ENCODE data around the gene NAA40. TPM values are rescaled to one million over a fixed set of nuclear protein-coding genes. Genes with fewer than 3 reads are reported as not detected.

Gene NAA40
- total RNA-seq, 2 donors from 2014 or later: 16.6 to 19.3 TPM

DNA sequence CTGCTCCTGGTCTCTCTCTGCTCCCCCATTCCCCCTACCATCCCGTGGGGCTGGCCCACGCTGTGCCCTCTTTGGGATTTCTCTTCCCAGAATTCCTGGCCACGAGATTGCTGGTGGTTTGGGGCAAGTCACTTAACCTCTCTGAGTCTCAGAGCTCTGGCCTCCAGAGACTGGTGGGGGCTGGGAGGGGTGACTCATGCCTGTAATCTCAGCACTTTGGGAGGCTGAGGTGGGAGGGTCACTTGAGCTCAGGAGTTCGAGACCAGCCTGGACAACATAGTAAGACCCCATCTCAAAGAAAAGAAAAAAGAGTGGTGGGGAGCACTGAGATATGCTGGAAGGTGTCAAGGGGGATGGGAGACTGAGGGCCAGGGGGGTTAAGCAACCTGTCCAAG lies 65.8 kb downstream of the NAA40 start:
- Mint-ChIP-seq H3K36me3 (ENCODE audit: low read depth) (peaks cover 3% of the 10 kb centered on the region), H3K27me3 (peaks cover 31% of the 10 kb centered on the region), H3K4me1 (peaks cover 16% of the 10 kb centered on the region), H3K4me3 (no peak overlapping the region), H3K27ac (no peak overlapping the region)
- DNase-seq (no peak), ATAC-seq (no peak)
- no peaks in the 10 kb centered on the region for H3K9me3 ChIP-seq (ENCODE audit: control insufficient read depth, low read length, poor library complexity, severe bottlenecking)

- Mint-ChIP-seq H3K27ac (no peak overlapping the region), H3K36me3 (ENCODE audit: low read depth) (peaks cover 7% of the 10 kb centered on the region), H3K4me3 (no peak overlapping the region), H3K4me1 (peaks cover 16% of the 10 kb centered on the region), H3K27me3 (peaks cover 31% of the 10 kb centered on the region)
- ATAC-seq: no peak
- DNase-seq: no peak
- no peaks in the 10 kb centered on the region for H3K9me3 ChIP-seq (ENCODE audit: control insufficient read depth, low read length, poor library complexity, severe bottlenecking)
Observed at GRCh38 chr11:64005691-64006090, 66.9 kb downstream of the NAA40 start.

- DNase-seq (no peak), ATAC-seq (no peak)
- peaks cover 31% of the 10 kb centered on the region for H3K27me3 Mint-ChIP-seq
- peaks cover 16% of the 10 kb centered on the region for H3K4me1 Mint-ChIP-seq
- peaks cover 9% of the 10 kb centered on the region for H3K36me3 Mint-ChIP-seq (ENCODE audit: low read depth)
- H3K4me3 Mint-ChIP-seq: peak overlapping the region; percentile 85
- no peak overlapping the region for H3K27ac Mint-ChIP-seq
- no peaks in the 10 kb centered on the region for H3K9me3 ChIP-seq (ENCODE audit: control insufficient read depth, low read length, poor library complexity, severe bottlenecking)
Observed at GRCh38 chr11:64006398-64006797, 67.6 kb downstream of the NAA40 start.

Other genes with a start within 250 kb of the NAA40 start
- 1 to 10 TPM; 1.1 to 1.9 TPM for gene ZFTA, start 170.2 kb upstream of the NAA40 start, total RNA-seq
- 1 to 10 TPM; 8.5 to 9.4 TPM for gene SPINDOC, start 125.5 kb upstream of the NAA40 start, total RNA-seq
- 10 to 100 TPM; 44.6 to 53.5 TPM for gene MARK2, start 99.9 kb upstream of the NAA40 start, total RNA-seq
- not detected for gene RCOR2, start 21.8 kb upstream of the NAA40 start, total RNA-seq
- 100 to 1,000 TPM; 108 to 129 TPM for gene COX8A, start 35.6 kb downstream of the NAA40 start, total RNA-seq
- gene OTUB1, start 47.4 kb downstream of the NAA40 start, total RNA-seq: 10 to 100 TPM; 62.2 to 65.1 TPM
- gene FLRT1, start 96.9 kb downstream of the NAA40 start, total RNA-seq: not detected
- gene MACROD1, start 227.1 kb downstream of the NAA40 start, total RNA-seq: 1 to 10 TPM; 3.9 to 7.5 TPM
- gene STIP1, start 247.2 kb downstream of the NAA40 start, total RNA-seq: 10 to 100 TPM; 66.9 to 69.1 TPM